HG03135 (cell line): ENCODE data around the gene GTPBP6.
"Not testable (repeated sequence)": the region's sequence is repeated elsewhere in the genome, so short reads cannot be mapped to it uniquely, and the experiment has no call there.

Experiments
- ATAC-seq: cut with Tn5 transposase; IDR thresholded peaks from one replicate; pipeline ENCODE4 v1.9.1; 2021; ENCODE audit warnings: mild to moderate bottlenecking, moderate library complexity; ENCODE audit not compliant: unreplicated experiment

The GTPBP6 gene

DNA sequence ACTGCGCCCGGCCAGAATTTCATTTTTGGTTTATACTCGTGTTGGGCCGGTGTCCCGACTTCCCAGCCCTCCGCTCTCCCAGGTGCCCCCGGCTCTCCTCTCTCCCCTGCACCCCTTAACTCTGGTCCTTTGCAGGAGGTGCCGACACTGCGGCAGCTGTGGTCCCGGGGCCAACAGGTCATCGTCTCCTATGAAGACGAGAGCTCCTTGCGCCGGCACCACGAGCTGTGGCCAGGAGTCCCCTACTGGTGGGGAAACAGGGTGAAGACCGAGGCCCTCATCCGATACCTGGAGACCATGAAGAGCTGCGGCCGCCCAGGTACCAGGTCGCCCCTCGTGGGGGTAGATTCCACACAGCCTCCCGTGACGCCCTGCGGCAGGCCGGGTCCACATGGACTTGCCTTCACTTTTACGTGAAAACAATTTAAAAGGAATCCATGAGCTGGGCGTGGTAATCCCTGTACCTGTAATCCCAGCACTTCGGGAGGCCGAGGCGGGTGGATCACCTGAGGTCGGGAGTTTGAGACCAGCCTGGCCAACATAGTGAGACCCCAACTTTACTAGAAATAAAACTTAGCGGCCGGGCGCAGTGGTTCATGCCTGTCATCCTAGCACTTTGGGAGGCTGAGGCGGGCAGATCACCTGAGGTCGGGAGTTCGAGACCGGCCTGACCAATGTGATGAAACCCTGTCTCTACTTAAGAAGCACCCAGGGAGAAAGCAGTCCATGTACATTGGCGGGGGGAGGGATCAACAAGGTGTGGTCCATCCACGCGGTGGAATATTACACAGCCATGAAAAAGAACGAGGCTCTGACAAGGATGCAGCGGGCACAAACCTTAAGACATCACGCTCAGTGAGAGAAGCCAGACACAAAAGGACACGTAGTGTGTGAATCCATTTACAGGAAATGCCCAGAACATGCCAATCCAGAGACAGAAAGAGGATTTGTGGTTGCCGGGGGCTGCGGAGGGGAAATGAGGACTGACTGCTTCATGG lies 25.4 kb downstream of the GTPBP6 start:
- no peak for ATAC-seq

GRCh38 chrX:291411-291901 lies 27.1 kb downstream of the GTPBP6 start:
- no peak for ATAC-seq

GRCh38 chrX:290476-291166 lies 28.0 kb downstream of the GTPBP6 start:
- ATAC-seq: no peak

GRCh38 chrX:288561-288991 lies 30.0 kb downstream of the GTPBP6 start:
- ATAC-seq: no peak

GRCh38 chrX:287670-288069 lies 30.9 kb downstream of the GTPBP6 start:
- ATAC-seq: no peak

DNA sequence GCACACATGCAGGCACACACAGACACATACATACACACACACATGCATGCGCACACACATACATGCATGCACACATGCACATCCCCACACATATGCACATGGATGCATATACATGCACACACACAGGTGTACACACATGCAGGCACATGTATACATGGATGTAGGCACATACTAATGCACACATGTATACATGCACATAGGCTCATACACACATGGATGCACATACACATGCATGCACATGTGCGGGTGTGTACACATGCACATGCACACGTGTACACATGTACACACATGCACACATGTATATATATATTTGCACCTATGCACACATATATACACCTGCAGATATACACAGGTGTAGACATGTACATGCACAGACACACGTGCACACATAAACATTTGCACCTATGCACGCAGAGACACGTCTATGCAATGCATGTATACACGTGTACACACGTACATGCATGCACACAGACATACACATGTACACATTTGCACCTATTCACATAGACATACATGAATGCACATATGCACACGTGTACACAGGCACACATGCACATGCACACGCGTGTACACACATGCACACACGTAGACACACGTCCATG lies 33.4 kb downstream of the GTPBP6 start:
- no peak for ATAC-seq

GRCh38 chrX:283115-283845 lies 35.3 kb downstream of the GTPBP6 start:
- peak; percentile 99 for ATAC-seq

- not testable (repeated sequence) for ATAC-seq
Observed at GRCh38 chrX:282000-282681, 36.5 kb downstream of the GTPBP6 start.

DNA sequence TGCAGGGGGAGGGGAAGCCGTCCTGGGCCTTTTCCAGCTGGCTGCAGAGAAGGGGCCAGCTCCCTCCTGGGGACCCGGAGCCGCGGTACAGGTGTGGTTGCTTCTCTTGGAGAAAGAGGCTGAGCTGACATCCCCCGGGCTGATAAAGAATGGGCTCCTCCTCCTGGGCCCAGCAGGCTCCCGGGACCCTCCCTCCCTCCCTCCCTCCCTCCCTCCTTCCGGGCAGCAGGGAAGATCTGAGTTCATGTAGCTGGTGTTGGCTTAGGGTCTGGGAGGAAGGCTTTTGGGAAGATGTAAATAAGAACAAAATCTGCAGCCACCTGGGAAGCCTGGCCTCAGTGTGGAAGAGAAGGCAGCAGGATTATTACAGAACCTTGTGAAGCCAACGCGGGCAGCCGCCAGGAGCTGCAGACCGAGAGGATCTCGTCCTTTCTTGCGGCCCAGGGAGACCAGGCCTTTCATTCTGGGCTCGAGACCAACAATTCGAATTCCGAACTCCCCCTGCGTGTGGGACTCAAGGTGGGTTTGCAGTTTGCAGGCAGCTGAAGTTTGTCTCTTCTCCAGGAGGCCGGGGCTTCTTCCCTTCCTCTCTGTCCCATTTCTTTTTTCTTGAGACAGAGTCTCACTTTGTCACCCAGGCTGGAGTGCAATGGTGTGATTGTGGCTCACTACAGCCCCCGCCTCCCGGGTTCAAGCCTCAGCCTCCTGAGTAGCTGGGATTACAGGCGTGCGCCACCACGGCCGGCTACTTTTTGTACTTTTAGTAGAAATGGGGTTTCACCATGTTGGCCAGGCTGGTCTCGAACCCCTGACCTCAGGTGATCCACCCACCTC lies 37.2 kb downstream of the GTPBP6 start, which contains the start of gene PLCXD1:
TSS of gene PLCXD1 (plus strand) at position 216 of the 834 bp plus-strand sequence. CDS start 2,807 bp downstream, outside the sequence.
- ATAC-seq: no peak

GRCh38 chrX:280722-281121 lies 37.9 kb downstream of the GTPBP6 start:
- ATAC-seq: not testable (repeated sequence)

DNA sequence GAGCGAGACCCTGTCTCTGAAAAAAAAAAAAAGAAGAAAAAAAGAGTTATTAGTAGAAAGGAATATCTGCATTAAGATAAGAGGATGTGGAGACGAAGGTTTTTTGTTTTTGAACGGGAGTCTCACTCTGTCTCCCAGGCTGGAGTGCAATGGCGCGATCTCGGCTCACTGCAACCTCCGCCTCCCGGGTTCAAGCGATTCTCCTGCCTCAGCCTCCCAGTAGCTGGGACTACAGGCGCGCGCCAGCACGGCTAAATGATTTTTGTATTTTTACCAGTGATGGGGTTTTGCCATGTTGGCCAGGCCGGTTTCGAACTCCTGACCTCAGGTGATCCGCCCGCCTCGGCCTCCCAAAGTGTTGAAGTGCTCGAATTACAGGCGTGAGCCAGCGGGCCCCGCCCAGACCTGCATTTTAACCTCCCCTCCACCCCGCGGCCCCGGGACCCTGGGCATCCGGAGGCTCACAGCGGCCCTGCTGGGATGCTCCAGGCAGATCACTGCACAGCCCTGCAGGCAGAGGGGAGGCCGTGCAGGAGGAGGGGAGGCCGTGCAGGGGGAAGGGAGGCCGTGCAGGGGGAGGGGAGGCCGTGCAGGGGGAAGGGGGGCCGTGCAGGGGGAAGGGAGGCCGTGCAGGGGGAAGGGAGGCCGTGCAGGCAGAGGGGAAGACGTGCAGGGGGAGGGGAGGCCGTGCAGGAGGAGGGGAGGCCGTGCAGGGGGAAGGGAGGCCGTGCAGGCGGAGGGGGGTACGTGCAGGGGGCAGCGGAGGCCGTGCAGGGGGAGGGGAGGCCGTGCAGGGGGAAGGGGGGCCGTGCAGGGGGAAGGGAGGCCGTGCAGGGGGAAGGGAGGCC lies 38.6 kb downstream of the GTPBP6 start:
- not testable (repeated sequence) for ATAC-seq

DNA sequence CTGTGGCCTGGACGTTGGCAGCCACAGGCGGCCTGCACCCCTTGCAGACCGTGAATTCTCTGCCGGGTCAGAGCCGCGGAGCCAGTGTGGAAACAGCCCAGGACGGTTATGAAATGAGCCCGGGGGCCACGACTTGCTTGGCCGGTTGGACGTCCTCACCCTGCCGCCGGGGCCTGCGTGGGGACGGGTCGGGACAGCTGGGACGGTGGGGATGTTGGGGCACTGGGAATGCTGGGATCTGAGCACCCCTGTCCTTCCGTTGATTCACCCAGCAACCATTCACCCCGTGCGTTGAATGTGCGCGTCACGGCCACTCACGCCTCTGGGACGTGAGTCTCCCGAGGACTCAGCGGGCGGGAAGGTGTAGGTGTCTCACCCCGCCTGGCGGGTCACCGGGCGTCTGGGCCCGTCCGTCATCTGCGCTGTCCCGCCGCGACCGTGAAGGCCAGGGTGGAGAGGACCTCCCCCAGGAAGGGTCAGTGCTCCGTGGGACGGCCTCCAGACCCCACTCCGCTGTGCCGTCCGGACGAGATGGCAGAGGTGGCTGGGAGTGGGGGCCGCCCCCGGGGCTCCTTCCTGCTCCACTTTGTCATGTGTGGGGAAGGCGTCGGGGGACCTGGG lies 41.9 kb downstream of the GTPBP6 start:
- ATAC-seq: peak; percentile 42

DNA sequence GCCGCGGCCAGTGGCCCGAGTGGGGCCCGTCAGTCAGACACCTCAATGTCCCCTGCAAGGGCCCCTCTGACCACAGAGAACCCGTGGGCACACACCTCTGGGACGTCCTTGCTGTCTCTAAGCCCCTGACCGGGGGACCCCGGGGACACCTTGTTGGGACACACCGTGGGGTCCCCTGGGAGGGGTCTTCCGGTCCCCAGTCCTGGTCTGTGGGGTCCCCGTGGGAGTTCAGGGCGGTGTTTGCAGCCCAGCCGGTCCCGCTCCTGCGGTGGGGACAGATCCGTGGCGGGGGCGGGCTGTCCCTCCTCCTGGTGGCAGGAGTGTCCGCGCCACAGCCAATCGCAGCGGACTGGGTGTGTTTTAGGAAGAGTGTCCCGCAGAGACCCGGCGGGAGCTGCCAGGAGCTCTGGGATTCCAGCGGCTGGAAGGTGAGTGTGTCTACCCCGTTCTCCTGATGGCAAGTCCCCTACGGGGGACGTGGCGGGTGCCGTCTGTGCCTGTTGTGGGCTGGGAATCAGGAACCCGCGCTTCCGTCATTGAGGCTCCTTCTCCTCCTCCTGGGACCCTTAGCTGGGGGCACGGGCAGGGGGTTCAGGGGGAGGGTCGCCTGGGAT lies 42.5 kb downstream of the GTPBP6 start:
- peak; percentile 72 for ATAC-seq

GRCh38 chrX:275476-275966 lies 43.1 kb downstream of the GTPBP6 start:
- peak; percentile 29 for ATAC-seq

DNA sequence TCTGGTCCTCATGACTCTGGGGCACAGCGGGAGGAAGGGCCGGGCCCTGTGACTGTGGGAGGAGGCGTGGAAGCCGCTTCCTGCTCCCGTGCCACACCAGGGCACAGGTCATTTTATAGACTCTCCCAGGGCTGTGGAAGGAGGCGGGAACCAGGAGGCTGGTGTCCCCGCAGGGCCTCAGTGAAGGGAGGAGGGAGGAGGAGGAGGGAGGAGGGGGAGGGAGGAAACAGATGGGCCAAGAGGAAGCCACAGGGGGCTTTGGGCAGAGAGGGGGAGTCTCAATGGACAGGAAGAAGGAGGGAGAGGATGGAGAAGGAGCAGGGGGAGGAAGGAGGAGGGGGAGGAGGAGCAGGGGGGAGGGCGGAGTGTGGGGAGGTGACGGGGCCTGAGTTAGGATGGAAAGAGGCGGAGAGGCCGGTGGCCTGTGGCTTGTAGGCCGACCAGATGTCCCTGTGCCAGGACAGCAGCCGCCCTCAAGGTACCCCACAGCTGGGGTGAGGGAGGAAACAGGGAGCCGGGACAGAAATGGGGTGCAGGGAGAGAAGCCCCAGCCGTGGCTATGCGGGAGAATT lies 43.6 kb downstream of the GTPBP6 start:
- no peak for ATAC-seq

DNA sequence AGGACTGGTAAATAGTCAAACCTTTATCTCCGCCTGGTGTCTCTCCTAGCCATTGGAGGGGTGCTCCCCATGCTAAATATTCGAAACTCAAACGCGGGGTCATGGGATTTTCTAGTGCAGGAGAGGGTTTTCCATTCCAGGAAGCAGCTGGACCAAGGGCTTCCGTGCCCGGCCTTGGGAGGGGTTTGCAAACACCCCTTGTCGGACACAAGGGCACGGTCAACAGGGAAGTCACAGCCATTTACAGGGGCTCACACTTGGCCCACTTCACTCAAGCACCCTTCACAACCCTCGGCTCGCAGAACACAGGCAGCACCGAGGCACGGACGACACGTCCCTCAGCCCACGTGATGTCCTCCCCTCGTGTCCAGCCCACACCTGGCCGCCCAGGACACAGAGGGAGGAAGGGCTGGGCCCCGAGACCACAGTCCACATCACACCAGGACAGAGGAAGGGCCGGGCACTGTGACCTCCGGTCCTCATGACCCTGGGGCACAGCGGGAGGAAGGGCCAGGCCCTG lies 47.7 kb downstream of the GTPBP6 start:
- no peak for ATAC-seq
